22Rv1 (cell line): ENCODE results near the gene C1QC.

ENCODE experiments used
- H3K27ac ChIP-seq: fragments of 450-650 bp; 2 replicates; pipeline ENCODE4 v1.5.1; 2017
- CTCF ChIP-seq: fragments of 450-650 bp; IDR thresholded peaks from 2 replicates; pipeline ENCODE4 v1.5.1; 2017; ENCODE audit warnings: mild to moderate bottlenecking
- ZFX ChIP-seq: fragments of 450-650 bp; IDR thresholded peaks from 2 replicates; pipeline ENCODE4 v1.6.1; 2017; ENCODE audit warnings: antibody characterized with exemption, borderline replicate concordance

C1QC gene

GRCh38 chr1:22612671-22613571 is 30.5 kb upstream of the C1QC start:
- TF ChIP-seq CTCF, result no peak
- TF ChIP-seq ZFX, result no peak
- H3K27ac ChIP-seq, result no peak overlapping the region

GRCh38 chr1:22613572-22613918 is 29.9 kb upstream of the C1QC start:
- H3K27ac ChIP-seq, result no peak overlapping the region
- TF ChIP-seq CTCF, result no peak
- no peak for TF ChIP-seq ZFX

GRCh38 chr1:22613951-22614350 is 29.5 kb upstream of the C1QC start:
- no peak for TF ChIP-seq ZFX
- no peak for TF ChIP-seq CTCF
- H3K27ac ChIP-seq, result no peak overlapping the region

GRCh38 chr1:22615886-22616285 is 27.5 kb upstream of the C1QC start:
- H3K27ac ChIP-seq, result no peak overlapping the region
- no peak for TF ChIP-seq ZFX

- TF ChIP-seq CTCF (no peak), ZFX (no peak)
Observed at GRCh38 chr1:22616571-22616970, 26.9 kb upstream of the C1QC start.

GRCh38 chr1:22618056-22618455 is 25.4 kb upstream of the C1QC start:
- TF ChIP-seq ZFX (no peak), CTCF (no peak)
- no peak overlapping the region for H3K27ac ChIP-seq

More at GRCh38 chr1:22616571-22616970, 26.9 kb upstream of the C1QC start:
- H3K27ac ChIP-seq, result no peak overlapping the region

- TF ChIP-seq CTCF (no peak), ZFX (no peak)
- H3K27ac ChIP-seq, result no peak overlapping the region
Observed at GRCh38 chr1:22619252-22619651, 24.2 kb upstream of the C1QC start.

GRCh38 chr1:22619798-22620197 is 23.6 kb upstream of the C1QC start:
- H3K27ac ChIP-seq, result no peak overlapping the region
- no peak for TF ChIP-seq CTCF
- TF ChIP-seq ZFX, result no peak
